Aorta (tissue), 5 donors: ENCODE measurements around the gene COQ7. TPM values are rescaled to one million over a fixed set of nuclear protein-coding genes. Genes with fewer than 3 reads are reported as not detected.
A peak's percentile ranks its signal among the peaks of the same experiment; 100 is the strongest.

Experiments used
- ATAC-seq: fragments of 200-7000 bp; cut with Tn5 transposase; one replicate; pipeline ENCODE4 v1.9.1; 2022; ENCODE audit warnings: moderate library complexity; ENCODE audit not compliant: low FRiP score
- DNase-seq, 2 donors: peaks; one replicate each; pipeline ENCODE4 v3.0.0-alpha.2; 2020
- H3K27ac ChIP-seq, 2 donors: one replicate each; pipeline ENCODE4 v1.5.1; 2013; ENCODE audit warnings: low read length in 2 of 2, mild to moderate bottlenecking in 2 of 2, moderate library complexity in 2 of 2, control low read depth in 1 of 2, inconsistent platforms in 1 of 2, low read depth in 1 of 2
- H3K27me3 ChIP-seq, 2 donors: one replicate each; pipeline ENCODE4 v1.6.1; 2013; ENCODE audit warnings: control low read depth in 1 of 2, low read length in 1 of 2, mild to moderate bottlenecking in 1 of 2, moderate library complexity in 1 of 2; ENCODE audit not compliant: insufficient read depth in 2 of 2, control insufficient read depth in 1 of 2
- H3K36me3 ChIP-seq, 2 donors: one replicate each; pipeline ENCODE4 v1.6.1; 2013; ENCODE audit warnings: control low read depth in 1 of 2, low read length in 1 of 2, mild to moderate bottlenecking in 1 of 2; ENCODE audit not compliant: insufficient read depth in 2 of 2, control insufficient read depth in 1 of 2
- H3K4me1 ChIP-seq, 2 donors: one replicate each; pipeline ENCODE4 v1.6.1; 2013; ENCODE audit warnings: low read length in 2 of 2, control low read depth in 1 of 2, mild to moderate bottlenecking in 1 of 2, moderate library complexity in 1 of 2; ENCODE audit not compliant: insufficient read depth in 2 of 2, control insufficient read depth in 1 of 2
- H3K4me3 ChIP-seq, 2 donors: one replicate each; pipeline ENCODE4 v1.5.1; 2013; ENCODE audit warnings: low read length in 2 of 2, control low read depth in 1 of 2, mild to moderate bottlenecking in 1 of 2
- H3K9me3 ChIP-seq: one replicate; pipeline ENCODE4 v1.6.1; 2013; ENCODE audit warnings: mild to moderate bottlenecking, low read length; ENCODE audit not compliant: control insufficient read depth
- WGBS, 2 donors: extraction: QIAGEN DNeasy Blood & Tissue Kit; methylation state at CpG; one replicate each; pipeline ENCODE4 v1.1.7; 2013; 5-methylcytosine and 5-hydroxymethylcytosine counted together
- intact Hi-C, 2 donors: fragments of 100-400 bp; cut with DNase I; formaldehyde crosslinking; loops; one replicate each; pipeline versions ENCODE4 v1.14.2 to v1.15.0; 2022
- polyA plus RNA-seq, 2 donors: library from polyadenylated mRNA; stranded (reverse); fragments of 200-250 nt; gene quantifications; one replicate each; pipeline ENCODE4 v1.2.3, GENCODE V29; 2013
- total RNA-seq, 2 donors: library from RNA; stranded (reverse); fragmentation: NEBNext Ultra II Directional; extraction: Animal tissue kit (Norgen Biotek cat#: 25700); gene quantifications; one replicate each; pipeline ENCODE4 v1.2.1, GENCODE V29; 2021
- donor health status: healthy with polysubstance abuse.
- donor health status: Bipolar disorder and iron deficiency.
- donor health status: DM: no; HTN: no; CAD: no.
- donor health status: DM: no; HTN: no; CAD: no.
- donor health status: DM: yes; HTN: yes; CAD: no.

COQ7 gene
- total and polyA plus RNA-seq, 4 donors: 12.2 to 19.2 (median 17.8) TPM

- H3K36me3 ChIP-seq: no peaks in the 10 kb centered on the region
- no peak overlapping the region for H3K4me3 ChIP-seq
- no peaks in the 10 kb centered on the region for H3K4me1 ChIP-seq
- ATAC-seq: no peak
- H3K27ac ChIP-seq: no peak overlapping the region
- no peaks in the 10 kb centered on the region for H3K27me3 ChIP-seq
- intact Hi-C loops: no loop called here
- DNase-seq: no peak
- H3K9me3 ChIP-seq: no peaks in the 10 kb centered on the region
- WGBS, 2 donors: 36 to 40% methylated on average over 11 of the region's 11 CpGs
Observed at GRCh38 chr16:19105891-19106624, 38.6 kb downstream of the COQ7 start.

- 73 to 84% methylated on average over 2 of the region's 2 CpGs for WGBS, 2 donors
Observed at GRCh38 chr16:19106625-19107020, 39.2 kb downstream of the COQ7 start.

GRCh38 chr16:19108409-19109287 lies 41.2 kb downstream of the COQ7 start:
- DNase-seq (no peak), ATAC-seq (no peak)
- Histone ChIP-seq H3K27ac (no peak overlapping the region), H3K4me1 (no peaks in the 10 kb centered on the region), H3K9me3 (no peaks in the 10 kb centered on the region), H3K4me3 (no peak overlapping the region), H3K27me3 (no peaks in the 10 kb centered on the region), H3K36me3 (no peaks in the 10 kb centered on the region)
- 93 to 94% methylated on average over 9 of the region's 9 CpGs for WGBS, 2 donors
- intact Hi-C loops: no loop called here

More at GRCh38 chr16:19106625-19107020, 39.2 kb downstream of the COQ7 start:
- Histone ChIP-seq H3K4me3 (no peak overlapping the region), H3K9me3 (no peaks in the 10 kb centered on the region), H3K36me3 (no peaks in the 10 kb centered on the region), H3K27ac (no peak overlapping the region), H3K4me1 (no peaks in the 10 kb centered on the region), H3K27me3 (no peaks in the 10 kb centered on the region)
- intact Hi-C loops: no loop called here
- DNase-seq (no peak), ATAC-seq (no peak)

DNA sequence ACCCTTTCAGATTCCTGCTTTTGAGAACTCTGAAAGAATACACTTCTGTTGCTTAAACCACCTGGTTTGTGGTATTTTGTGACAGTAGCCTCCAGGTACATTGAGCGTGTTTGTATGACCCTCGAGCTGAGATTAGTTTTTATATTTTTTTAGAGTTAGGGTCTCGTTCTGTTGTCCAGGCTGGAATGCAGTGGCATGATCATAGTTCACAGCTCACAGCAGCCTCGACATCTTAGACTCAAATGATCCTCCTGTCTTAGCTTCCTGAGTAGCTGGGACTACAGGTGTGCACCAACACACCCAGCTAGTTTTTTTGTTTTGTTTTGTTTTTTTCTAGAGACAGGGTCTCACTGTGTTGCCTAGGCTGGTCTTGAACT lies 41.9 kb downstream of the COQ7 start:
- intact Hi-C loops: no loop called here
- 95 to 97% methylated on average over 4 of the region's 4 CpGs for WGBS, 2 donors
- H3K4me3 ChIP-seq: no peak overlapping the region
- DNase-seq: no peak
- H3K36me3 ChIP-seq: no peaks in the 10 kb centered on the region
- no peaks in the 10 kb centered on the region for H3K27me3 ChIP-seq
- no peak overlapping the region for H3K27ac ChIP-seq
- H3K4me1 ChIP-seq: no peaks in the 10 kb centered on the region
- no peak for ATAC-seq
- no peaks in the 10 kb centered on the region for H3K9me3 ChIP-seq

GRCh38 chr16:19110537-19111360 lies 43.3 kb downstream of the COQ7 start:
- Histone ChIP-seq H3K4me1 (no peaks in the 10 kb centered on the region), H3K9me3 (no peaks in the 10 kb centered on the region), H3K4me3 (no peak overlapping the region), H3K27ac (no peak overlapping the region), H3K36me3 (no peaks in the 10 kb centered on the region), H3K27me3 (no peaks in the 10 kb centered on the region)
- 73 to 75% methylated on average over 4 of the region's 4 CpGs for WGBS, 2 donors
- ATAC-seq (no peak), DNase-seq (no peak)
- intact Hi-C loops: loop anchor here in 1 of 2 donors (5.0 kb wide), 1 partner anchor 77 kb away; no protein-coding TSS in a partner anchor

GRCh38 chr16:19112099-19112407 lies 44.6 kb downstream of the COQ7 start:
- no peak overlapping the region for H3K4me3 ChIP-seq
- intact Hi-C loops: loop anchor here in 1 of 2 donors (5.0 kb wide), 1 partner anchor 75 kb away; no protein-coding TSS in a partner anchor
- 87 to 93% methylated on average over 2 of the region's 2 CpGs for WGBS, 2 donors
- no peaks in the 10 kb centered on the region for H3K36me3 ChIP-seq
- H3K27me3 ChIP-seq: no peaks in the 10 kb centered on the region
- DNase-seq (no peak), ATAC-seq (no peak)
- no peak overlapping the region for H3K27ac ChIP-seq
- no peaks in the 10 kb centered on the region for H3K9me3 ChIP-seq
- H3K4me1 ChIP-seq: no peaks in the 10 kb centered on the region

DNA sequence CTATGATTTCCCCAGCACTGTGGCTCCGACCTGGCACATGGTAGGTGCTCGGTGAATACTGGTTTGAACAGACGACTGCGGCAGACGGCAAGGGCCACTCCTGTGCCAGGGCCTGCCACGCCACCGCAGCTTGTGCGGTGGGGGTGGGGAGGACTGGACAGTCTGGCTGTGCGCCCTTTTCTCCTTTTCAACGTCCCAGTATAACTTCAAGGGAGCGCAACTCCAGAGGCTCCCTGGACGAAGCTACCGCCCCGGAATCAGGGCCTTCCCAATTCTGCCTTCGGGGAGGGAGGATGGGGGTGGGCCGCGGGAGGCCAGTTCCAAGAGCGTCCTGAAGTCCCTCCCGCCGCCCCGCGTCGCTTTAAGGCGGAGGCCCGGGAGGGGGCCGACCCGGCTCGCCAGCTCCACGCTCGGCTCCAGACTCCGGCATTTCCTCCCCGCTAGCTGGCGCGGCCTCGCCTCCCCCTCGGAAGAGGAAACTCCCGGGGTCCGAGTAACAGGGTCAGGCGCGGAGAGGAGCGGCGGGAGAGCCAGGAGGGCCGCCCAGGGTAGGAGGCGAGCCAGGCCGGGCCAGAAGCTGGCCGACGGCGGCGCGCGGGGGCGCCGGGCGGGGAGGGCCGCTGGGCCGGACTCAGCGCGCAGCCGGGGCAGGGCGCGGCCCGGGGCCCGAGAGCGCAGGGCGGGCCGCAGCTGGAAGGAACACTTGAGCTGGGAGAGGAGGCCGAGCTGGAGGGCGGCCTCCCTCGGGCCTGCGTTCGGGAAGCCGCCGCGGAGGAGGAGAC lies 46.4 kb downstream of the COQ7 start, which contains the start of gene ITPRIPL2:
Gene ITPRIPL2 (plus strand): TSS at position 388 of the 782 bp plus-strand sequence. CDS start 498 bp downstream, outside the sequence.
- no peaks in the 10 kb centered on the region for H3K27me3 ChIP-seq
- DNase-seq (peak; percentile 96), ATAC-seq (peak; percentile 91)
- H3K36me3 ChIP-seq: no peaks in the 10 kb centered on the region
- H3K9me3 ChIP-seq: no peaks in the 10 kb centered on the region
- 1% methylated on average over 60 to 74 of the region's 74 CpGs for WGBS, 2 donors
- peak within 1 kb of the TSS; percentile 76 to 86 for H3K4me3 ChIP-seq
- H3K27ac ChIP-seq: peak within 1 kb of the TSS; percentile 73 to 88
- no peaks in the 10 kb centered on the region for H3K4me1 ChIP-seq
- intact Hi-C loops: loop anchor here in 1 of 2 donors (5.0 kb wide), 1 partner anchor 74 kb away; no protein-coding TSS in a partner anchor
